Nephron progenitor cell (in vitro differentiated cells): ENCODE results near the gene TMC1.
"Not testable (repeated sequence)": the region's sequence is repeated elsewhere in the genome, so short reads cannot be mapped to it uniquely, and the experiment has no call there.

Experiments used
- DNase-seq: peaks from one replicate; pipeline ENCODE4 v3.0.0; 2021
- H3K27ac Mint-ChIP-seq: 2 replicates; pipeline ENCODE4 v1.8.0; 2021; ENCODE audit warnings: mild to moderate bottlenecking, moderate library complexity, mixed read lengths
- H3K27me3 Mint-ChIP-seq: 2 replicates; pipeline ENCODE4 v1.8.0; 2021; ENCODE audit warnings: mild to moderate bottlenecking, low read depth, mixed read lengths; ENCODE audit not compliant: poor library complexity
- H3K36me3 Mint-ChIP-seq: 2 replicates; pipeline ENCODE4 v1.8.0; 2021; ENCODE audit warnings: low read depth, mixed read lengths
- H3K4me1 Mint-ChIP-seq: 2 replicates; pipeline ENCODE4 v1.8.0; 2021; ENCODE audit warnings: mixed read lengths
- H3K4me3 Mint-ChIP-seq: 2 replicates; pipeline ENCODE4 v1.8.0; 2021; ENCODE audit warnings: mild to moderate bottlenecking, moderate library complexity, mixed read lengths
- H3K9me3 Mint-ChIP-seq: 2 replicates; pipeline ENCODE4 v1.8.0; 2021; ENCODE audit warnings: mild to moderate bottlenecking, moderate library complexity, mixed read lengths
- TF ChIP-seq, protein P1 (sequence below): fragments of 200-600 bp; sonication (generic); IDR thresholded peaks from 2 replicates; pipeline ENCODE4 v1.5.0; 2021; ENCODE audit warnings: antibody characterized with exemption

The TMC1 gene

DNA sequence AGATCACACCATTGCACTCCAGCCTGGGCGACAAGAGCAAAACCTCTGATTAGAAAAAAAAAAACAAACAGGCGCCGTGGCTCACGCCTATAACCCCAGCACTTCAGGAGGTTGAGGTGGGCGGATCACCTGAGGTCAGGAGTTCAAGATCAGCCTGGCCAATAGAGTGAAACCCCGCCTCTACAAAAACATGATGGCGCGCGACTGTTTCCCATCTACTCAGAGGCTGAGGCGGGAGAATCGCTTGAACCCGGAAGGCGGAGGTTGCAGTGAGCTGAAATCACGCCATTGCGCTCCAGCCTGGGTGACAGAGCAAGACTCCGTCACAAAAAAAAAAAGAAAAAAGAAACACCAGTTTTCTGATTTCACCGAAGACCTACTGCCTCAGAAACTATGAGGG, at the start of gene TMC1:
TSS of gene TMC1 (plus strand) at position 193 of the 400 bp plus-strand sequence. CDS start 127,041 bp downstream, outside the sequence.
- peaks cover 21% of the 10 kb centered on the region for H3K4me1 Mint-ChIP-seq
- H3K36me3 Mint-ChIP-seq, H3K4me3 Mint-ChIP-seq, H3K9me3 Mint-ChIP-seq, H3K27ac Mint-ChIP-seq, DNase-seq: not testable (repeated sequence)
- H3K27me3 Mint-ChIP-seq = peaks cover 14% of the 10 kb centered on the region

- Mint-ChIP-seq H3K4me3 (no peak overlapping the region), H3K36me3 (no peaks in the 10 kb centered on the region), H3K27ac (no peak overlapping the region), H3K27me3 (peaks cover 3% of the 10 kb centered on the region), H3K9me3 (peaks cover 4% of the 10 kb centered on the region), H3K4me1 (peaks cover 53% of the 10 kb centered on the region)
- DNase-seq = no peak
- TF ChIP-seq, protein P1, sequence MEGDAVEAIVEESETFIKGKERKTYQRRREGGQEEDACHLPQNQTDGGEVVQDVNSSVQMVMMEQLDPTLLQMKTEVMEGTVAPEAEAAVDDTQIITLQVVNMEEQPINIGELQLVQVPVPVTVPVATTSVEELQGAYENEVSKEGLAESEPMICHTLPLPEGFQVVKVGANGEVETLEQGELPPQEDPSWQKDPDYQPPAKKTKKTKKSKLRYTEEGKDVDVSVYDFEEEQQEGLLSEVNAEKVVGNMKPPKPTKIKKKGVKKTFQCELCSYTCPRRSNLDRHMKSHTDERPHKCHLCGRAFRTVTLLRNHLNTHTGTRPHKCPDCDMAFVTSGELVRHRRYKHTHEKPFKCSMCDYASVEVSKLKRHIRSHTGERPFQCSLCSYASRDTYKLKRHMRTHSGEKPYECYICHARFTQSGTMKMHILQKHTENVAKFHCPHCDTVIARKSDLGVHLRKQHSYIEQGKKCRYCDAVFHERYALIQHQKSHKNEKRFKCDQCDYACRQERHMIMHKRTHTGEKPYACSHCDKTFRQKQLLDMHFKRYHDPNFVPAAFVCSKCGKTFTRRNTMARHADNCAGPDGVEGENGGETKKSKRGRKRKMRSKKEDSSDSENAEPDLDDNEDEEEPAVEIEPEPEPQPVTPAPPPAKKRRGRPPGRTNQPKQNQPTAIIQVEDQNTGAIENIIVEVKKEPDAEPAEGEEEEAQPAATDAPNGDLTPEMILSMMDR = no peak
Measured at GRCh38 chr9:72473474-72474261, 47.7 kb upstream of the TMC1 start.

- Mint-ChIP-seq H3K36me3 (peaks cover 5% of the 10 kb centered on the region), H3K4me3 (no peak overlapping the region), H3K27me3 (peaks cover 3% of the 10 kb centered on the region), H3K27ac (no peak overlapping the region), H3K4me1 (peaks cover 55% of the 10 kb centered on the region), H3K9me3 (peaks cover 14% of the 10 kb centered on the region)
- TF ChIP-seq, protein P1 = no peak
- DNase-seq = no peak
Measured at GRCh38 chr9:72474676-72475075, 46.7 kb upstream of the TMC1 start.

DNA sequence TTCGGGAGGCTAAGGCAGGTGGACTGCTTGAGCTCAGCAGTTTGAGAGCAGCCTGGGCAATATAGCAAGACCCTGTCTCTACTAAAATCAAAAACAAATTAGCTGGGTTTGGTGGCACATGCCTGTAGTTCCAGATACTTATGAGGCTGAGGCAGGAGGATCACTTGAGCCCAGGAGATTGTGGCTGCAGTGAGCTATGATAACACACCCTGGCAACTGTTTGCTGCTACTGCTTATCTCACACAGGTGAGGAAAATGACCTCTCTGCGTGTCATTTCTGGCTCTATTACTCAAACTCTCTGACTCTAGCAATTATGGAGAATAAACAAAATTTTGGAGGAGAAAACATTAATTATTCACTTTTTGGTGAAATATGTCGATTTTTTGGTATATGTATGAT, 45.3 kb upstream of the TMC1 start:
- H3K36me3 Mint-ChIP-seq = peaks cover 6% of the 10 kb centered on the region
- DNase-seq = no peak
- no peak overlapping the region for H3K27ac Mint-ChIP-seq
- peaks cover 55% of the 10 kb centered on the region for H3K4me1 Mint-ChIP-seq
- H3K9me3 Mint-ChIP-seq = peaks cover 15% of the 10 kb centered on the region
- TF ChIP-seq, protein P1 = no peak
- H3K27me3 Mint-ChIP-seq = peaks cover 3% of the 10 kb centered on the region
- H3K4me3 Mint-ChIP-seq = no peak overlapping the region

- Mint-ChIP-seq H3K4me3 (no peak overlapping the region), H3K9me3 (peaks cover 15% of the 10 kb centered on the region), H3K36me3 (peaks cover 6% of the 10 kb centered on the region), H3K27me3 (peaks cover 3% of the 10 kb centered on the region), H3K27ac (no peak overlapping the region), H3K4me1 (peaks cover 51% of the 10 kb centered on the region)
- TF ChIP-seq, protein P1 = no peak
- no peak for DNase-seq
Measured at GRCh38 chr9:72476617-72477437, 44.6 kb upstream of the TMC1 start.

DNA sequence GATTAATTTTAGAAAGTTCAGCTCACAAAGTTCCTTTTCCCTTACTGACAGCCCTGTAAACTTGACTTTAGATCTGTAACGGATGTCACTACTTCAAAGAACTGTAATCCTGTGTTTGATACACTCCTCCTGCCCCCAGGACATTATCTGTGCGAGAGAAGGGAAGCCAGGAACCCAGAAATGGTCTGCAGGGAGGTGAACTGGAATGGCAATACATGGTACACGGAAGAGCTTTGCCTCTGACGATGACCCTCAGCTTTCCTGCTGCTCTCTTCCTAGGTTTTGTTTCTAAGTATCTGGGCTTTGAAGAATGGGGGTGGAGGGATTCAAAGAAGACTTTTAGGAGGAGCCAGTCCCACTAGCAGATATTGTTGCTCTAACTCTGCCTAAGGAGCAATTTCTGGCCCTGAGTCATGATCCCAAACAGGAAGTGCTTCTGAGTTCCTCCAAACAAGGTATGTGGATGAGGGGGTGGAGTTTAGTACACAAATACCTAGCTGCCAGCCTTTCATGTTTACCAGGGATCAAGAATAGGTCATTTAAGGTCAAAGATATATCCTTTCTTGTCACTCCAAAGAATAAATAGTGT, 43.4 kb upstream of the TMC1 start:
- H3K4me1 Mint-ChIP-seq = peaks cover 48% of the 10 kb centered on the region
- peaks cover 3% of the 10 kb centered on the region for H3K27me3 Mint-ChIP-seq
- H3K36me3 Mint-ChIP-seq = peaks cover 6% of the 10 kb centered on the region
- peak overlapping the region; percentile 98 for H3K27ac Mint-ChIP-seq
- peaks cover 15% of the 10 kb centered on the region for H3K9me3 Mint-ChIP-seq
- no peak for DNase-seq
- TF ChIP-seq, protein P1 = no peak
- H3K4me3 Mint-ChIP-seq = no peak overlapping the region
